ENCODE measurements around the gene MGAT1. TPM values are rescaled to one million over a fixed set of nuclear protein-coding genes. Genes with fewer than 3 reads are reported as not detected.
"Not testable (repeated sequence)": the region's sequence is repeated elsewhere in the genome, so short reads cannot be mapped to it uniquely, and the experiment has no call there.

The MGAT1 gene
- total and polyA plus RNA-seq, 3 experiments from 2014 or later: 125 to 157 (median 132) TPM

DNA sequence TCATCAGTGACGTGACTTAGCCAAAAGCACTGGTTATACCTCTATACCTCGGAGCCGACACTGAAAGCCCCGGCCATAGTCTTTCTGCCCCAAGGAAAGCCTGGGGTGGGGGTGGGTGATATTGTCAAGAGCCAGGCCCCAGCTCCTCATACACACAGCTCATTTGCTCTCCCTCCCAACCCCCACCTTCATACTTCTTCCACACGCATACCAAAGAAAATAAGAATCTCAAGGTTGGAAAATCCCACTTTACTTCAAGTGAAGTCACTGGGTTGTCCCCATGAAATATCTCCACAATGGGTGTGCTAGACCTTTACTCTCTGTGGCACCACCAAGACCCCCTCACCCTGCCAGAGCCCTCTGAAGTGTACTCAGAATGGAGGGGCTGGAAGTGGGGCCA is 27.1 kb upstream of the MGAT1 start:
- Mint-ChIP-seq H3K9me3 (peaks cover 0 to 5% (median 2%) of the 10 kb centered on the region in 5 donors), H3K27me3 (no peaks in the 10 kb centered on the region), H3K36me3 (peaks cover 6 to 32% (median 9%) of the 10 kb centered on the region in 3 donors), H3K4me3 (peak overlapping the region; percentile 89 to 99 (median 96)), H3K27ac (peak overlapping the region; percentile 47 to 99 (median 97)), H3K4me1 (peaks cover 33 to 50% (median 49%) of the 10 kb centered on the region in 3 donors)
- Histone ChIP-seq H3K4me1 (ENCODE audit: insufficient read depth, low read length) (peaks cover 44% of the 10 kb centered on the region), H3K4me3 (ENCODE audit: low read length) (peak overlapping the region; percentile 93), H3K9me3 (ENCODE audit: low read length) (no peaks in the 10 kb centered on the region), H3K27ac (ENCODE audit: low read depth, low read length) (no peak overlapping the region), H3K36me3 (ENCODE audit: insufficient read depth, low read length) (peaks cover 8% of the 10 kb centered on the region), H3K27me3 (ENCODE audit: insufficient read depth, low read length, poor library complexity, severe bottlenecking) (no peaks in the 10 kb centered on the region)
- ChIA-PET POLR2A (interaction anchor here (1.0 to 4.0 kb wide), 5 partner anchors 11 to 31 kb away, joined by 4 to 108 read pairs (median 46); partner anchors contain the start of genes MGAT1 and ZFP62), CTCF (interaction anchor here (1.2 to 3.9 kb wide), 7 partner anchors 11 to 377 kb away, joined by 4 to 22 read pairs (median 9); no protein-coding TSS in a partner anchor)
- DNase-seq: no peak

- not testable (repeated sequence) for DNase-seq; H3K27ac ChIP-seq (ENCODE audit: low read depth, low read length); H3K9me3 ChIP-seq (ENCODE audit: low read length); H3K9me3 Mint-ChIP-seq; H3K27me3 Mint-ChIP-seq; H3K4me3 ChIP-seq (ENCODE audit: low read length); H3K36me3 ChIP-seq (ENCODE audit: insufficient read depth, low read length); H3K27me3 ChIP-seq (ENCODE audit: insufficient read depth, low read length, poor library complexity, severe bottlenecking)
- Mint-ChIP-seq H3K4me3 (peak overlapping the region; percentile 50 to 99 (median 68)), H3K4me1 (peaks cover 28 to 49% (median 46%) of the 10 kb centered on the region in 3 donors), H3K27ac (peak overlapping the region in 5 of 8 donors; percentile 29 to 99 (median 96)), H3K36me3 (peaks cover 3 to 24% (median 6%) of the 10 kb centered on the region in 3 donors)
- ChIA-PET POLR2A (interaction anchor here (3.6 to 4.0 kb wide), 2 partner anchors 18 to 32 kb away, joined by 46 to 108 read pairs; partner anchors contain the start of gene ZFP62), CTCF (interaction anchor here (1.6 to 3.9 kb wide), 4 partner anchors 13 to 34 kb away, joined by 5 to 16 read pairs (median 12); no protein-coding TSS in a partner anchor)
- H3K4me1 ChIP-seq (ENCODE audit: insufficient read depth, low read length): peaks cover 45% of the 10 kb centered on the region
These were observed 26.3 kb upstream of the MGAT1 start for GRCh38 chr5:180828756-180829531.

GRCh38 chr5:180827374-180827773 is 24.8 kb upstream of the MGAT1 start:
- DNase-seq; CTCF ChIA-PET; H3K4me3 ChIP-seq (ENCODE audit: low read length); H3K36me3 ChIP-seq (ENCODE audit: insufficient read depth, low read length); H3K9me3 ChIP-seq (ENCODE audit: low read length); H3K27me3 Mint-ChIP-seq; H3K27ac ChIP-seq (ENCODE audit: low read depth, low read length); H3K27me3 ChIP-seq (ENCODE audit: insufficient read depth, low read length, poor library complexity, severe bottlenecking); H3K9me3 Mint-ChIP-seq: not testable (repeated sequence)
- peak overlapping the region in 1 of 7 donors; percentile 46 for H3K4me3 Mint-ChIP-seq
- H3K36me3 Mint-ChIP-seq: peaks cover 3 to 21% (median 6%) of the 10 kb centered on the region in 3 donors
- POLR2A ChIA-PET: interaction anchor here (0.5 kb wide), 1 partner anchor 30 kb away, joined by 3 read pairs; no protein-coding TSS in a partner anchor
- peak overlapping the region in 1 of 8 donors; percentile 10 for H3K27ac Mint-ChIP-seq
- peaks cover 21 to 35% (median 30%) of the 10 kb centered on the region in 3 donors for H3K4me1 Mint-ChIP-seq
- peaks cover 35% of the 10 kb centered on the region for H3K4me1 ChIP-seq (ENCODE audit: insufficient read depth, low read length)

- H3K36me3 ChIP-seq (ENCODE audit: insufficient read depth, low read length): peaks cover 4% of the 10 kb centered on the region
- CTCF ChIA-PET: interaction anchor here (0.9 to 1.2 kb wide), 2 partner anchors 16 to 34 kb away, joined by 4 read pairs; no protein-coding TSS in a partner anchor
- Mint-ChIP-seq H3K4me3 (peak overlapping the region in 1 of 7 donors; percentile 67), H3K27ac (no peak overlapping the region), H3K4me1 (peaks cover 17 to 27% (median 22%) of the 10 kb centered on the region in 3 donors), H3K27me3 (peaks cover 0 to 4% of the 10 kb centered on the region in 2 donors), H3K9me3 (peaks cover 0 to 5% (median 2%) of the 10 kb centered on the region in 5 donors), H3K36me3 (peaks cover 3 to 16% (median 6%) of the 10 kb centered on the region in 3 donors)
- POLR2A ChIA-PET: interaction anchor here (1.5 kb wide), 1 partner anchor 16 kb away, joined by 7 read pairs; no protein-coding TSS in a partner anchor
- DNase-seq: no peak
- no peak overlapping the region for H3K27ac ChIP-seq (ENCODE audit: low read depth, low read length)
- H3K27me3 ChIP-seq (ENCODE audit: insufficient read depth, low read length, poor library complexity, severe bottlenecking): no peaks in the 10 kb centered on the region
- H3K4me1 ChIP-seq (ENCODE audit: insufficient read depth, low read length): peaks cover 31% of the 10 kb centered on the region
- H3K9me3 ChIP-seq (ENCODE audit: low read length): no peaks in the 10 kb centered on the region
- H3K4me3 ChIP-seq (ENCODE audit: low read length): no peak overlapping the region
These were observed 23.3 kb upstream of the MGAT1 start for GRCh38 chr5:180825768-180826525.

GRCh38 chr5:180824630-180825476 is 22.2 kb upstream of the MGAT1 start:
- no peaks in the 10 kb centered on the region for H3K27me3 ChIP-seq (ENCODE audit: insufficient read depth, low read length, poor library complexity, severe bottlenecking)
- no peak for DNase-seq
- H3K36me3 Mint-ChIP-seq: peaks cover 1 to 5% (median 1%) of the 10 kb centered on the region in 3 donors
- no peak overlapping the region for H3K4me3 Mint-ChIP-seq
- H3K27ac ChIP-seq (ENCODE audit: low read depth, low read length): no peak overlapping the region
- no peak overlapping the region for H3K27ac Mint-ChIP-seq
- ChIA-PET POLR2A (interaction anchor here (1.5 kb wide), 1 partner anchor 15 kb away, joined by 7 read pairs; no protein-coding TSS in a partner anchor), CTCF (interaction anchor here (0.7 to 1.2 kb wide), 3 partner anchors 14 to 35 kb away, joined by 3 to 4 read pairs (median 4); no protein-coding TSS in a partner anchor)
- peaks cover 0 to 4% of the 10 kb centered on the region in 2 donors for H3K27me3 Mint-ChIP-seq
- H3K4me1 Mint-ChIP-seq: peaks cover 7 to 17% (median 11%) of the 10 kb centered on the region in 3 donors
- H3K36me3 ChIP-seq (ENCODE audit: insufficient read depth, low read length): peaks cover 4% of the 10 kb centered on the region
- peaks cover 0 to 4% (median 2%) of the 10 kb centered on the region in 5 donors for H3K9me3 Mint-ChIP-seq
- no peaks in the 10 kb centered on the region for H3K9me3 ChIP-seq (ENCODE audit: low read length)
- H3K4me3 ChIP-seq (ENCODE audit: low read length): no peak overlapping the region
- H3K4me1 ChIP-seq (ENCODE audit: insufficient read depth, low read length): peaks cover 23% of the 10 kb centered on the region

- H3K27ac ChIP-seq (ENCODE audit: low read depth, low read length): no peak overlapping the region
- CTCF ChIA-PET: interaction anchor here (0.8 to 1.2 kb wide), 3 partner anchors 14 to 34 kb away, joined by 3 to 4 read pairs (median 3); no protein-coding TSS in a partner anchor
- Mint-ChIP-seq H3K27ac (no peak overlapping the region), H3K4me3 (no peak overlapping the region), H3K36me3 (peaks cover 0 to 1% (median 0%) of the 10 kb centered on the region in 3 donors), H3K9me3 (no peaks in the 10 kb centered on the region), H3K4me1 (peaks cover 3 to 9% (median 4%) of the 10 kb centered on the region in 3 donors), H3K27me3 (peaks cover 0 to 4% of the 10 kb centered on the region in 2 donors)
- POLR2A ChIA-PET: interaction anchor here (1.5 kb wide), 1 partner anchor 14 kb away, joined by 7 read pairs; no protein-coding TSS in a partner anchor
- H3K4me1 ChIP-seq (ENCODE audit: insufficient read depth, low read length): peaks cover 16% of the 10 kb centered on the region
- no peak for DNase-seq
- peaks cover 1% of the 10 kb centered on the region for H3K36me3 ChIP-seq (ENCODE audit: insufficient read depth, low read length)
- H3K9me3 ChIP-seq (ENCODE audit: low read length): no peaks in the 10 kb centered on the region
- H3K4me3 ChIP-seq (ENCODE audit: low read length): no peak overlapping the region
- H3K27me3 ChIP-seq (ENCODE audit: insufficient read depth, low read length, poor library complexity, severe bottlenecking): no peaks in the 10 kb centered on the region
These were observed 21.5 kb upstream of the MGAT1 start for GRCh38 chr5:180823940-180824629.
